Activated CD8-positive, alpha-beta T cell treated with anti-CD3 and anti-CD28 coated beads for 36 hours (primary cell): ENCODE results near the gene BASP1. TPM values are rescaled to one million over a fixed set of nuclear protein-coding genes. Genes with fewer than 3 reads are reported as not detected.

ENCODE experiments used
- ATAC-seq: fragments of 200-7000 bp; cut with Tn5 transposase; one replicate; pipeline ENCODE4 v1.10.0; 2021; ENCODE audit warnings: mild to moderate bottlenecking, moderate library complexity
- CTCF ChIA-PET: fragments of 350-600 bp; sonication (Branson Sonifier 250); formaldehyde crosslinking; loops from one replicate; lab custom pipeline; 2021; ENCODE audit warnings: antibody characterized with exemption; lab: Charles Lee
- POLR2A ChIA-PET: fragments of 350-600 bp; sonication (Branson Sonifier 250); formaldehyde crosslinking; loops from one replicate; lab custom pipeline; 2021; ENCODE audit warnings: antibody characterized with exemption; lab: Charles Lee
- DNase-seq: peaks from one replicate; pipeline ENCODE4 v3.0.0-alpha.2; 2020
- H3K27ac Mint-ChIP-seq: one replicate; pipeline ENCODE4 v1.8.0; 2021; ENCODE audit warnings: mild to moderate bottlenecking, mixed read lengths
- H3K27me3 Mint-ChIP-seq: one replicate; pipeline ENCODE4 v1.8.0; 2021; ENCODE audit warnings: mixed read lengths
- H3K36me3 Mint-ChIP-seq: one replicate; pipeline ENCODE4 v1.8.0; 2021; ENCODE audit warnings: low read depth, mixed read lengths
- H3K4me1 Mint-ChIP-seq: one replicate; pipeline ENCODE4 v1.8.0; 2021; ENCODE audit warnings: low read depth, mixed read lengths
- H3K4me3 Mint-ChIP-seq: one replicate; pipeline ENCODE4 v1.8.0; 2021; ENCODE audit warnings: mild to moderate bottlenecking, moderate library complexity, mixed read lengths
- H3K9me3 Mint-ChIP-seq: one replicate; pipeline ENCODE4 v1.8.0; 2021; ENCODE audit warnings: mixed read lengths
- intact Hi-C: fragments of 100-400 bp; cut with micrococcal nuclease; formaldehyde crosslinking; loops from one replicate; pipeline ENCODE4 v1.10.0; 2022
- total RNA-seq, 2 experiments: library from RNA; stranded (reverse); gene quantifications; one replicate each; pipeline ENCODE4 v1.2.3, GENCODE V29; 2021
- TF ChIP-seq, protein P1 (sequence below): fragments of 200-600 bp; IDR thresholded peaks from one replicate; pipeline ENCODE4 v1.8.0; 2022; ENCODE audit warnings: antibody characterized with exemption, mild to moderate bottlenecking

Gene BASP1
- total RNA-seq, 2 experiments from 2014 or later, result 0.18 to 0.47 TPM

- ATAC-seq, result no peak
- CTCF ChIA-PET, result no interaction called here
- POLR2A ChIA-PET, result no interaction called here
- H3K27me3 Mint-ChIP-seq, result peaks cover 7% of the 10 kb centered on the region
- peaks cover 2% of the 10 kb centered on the region for H3K4me1 Mint-ChIP-seq
- TF ChIP-seq, protein P1, sequence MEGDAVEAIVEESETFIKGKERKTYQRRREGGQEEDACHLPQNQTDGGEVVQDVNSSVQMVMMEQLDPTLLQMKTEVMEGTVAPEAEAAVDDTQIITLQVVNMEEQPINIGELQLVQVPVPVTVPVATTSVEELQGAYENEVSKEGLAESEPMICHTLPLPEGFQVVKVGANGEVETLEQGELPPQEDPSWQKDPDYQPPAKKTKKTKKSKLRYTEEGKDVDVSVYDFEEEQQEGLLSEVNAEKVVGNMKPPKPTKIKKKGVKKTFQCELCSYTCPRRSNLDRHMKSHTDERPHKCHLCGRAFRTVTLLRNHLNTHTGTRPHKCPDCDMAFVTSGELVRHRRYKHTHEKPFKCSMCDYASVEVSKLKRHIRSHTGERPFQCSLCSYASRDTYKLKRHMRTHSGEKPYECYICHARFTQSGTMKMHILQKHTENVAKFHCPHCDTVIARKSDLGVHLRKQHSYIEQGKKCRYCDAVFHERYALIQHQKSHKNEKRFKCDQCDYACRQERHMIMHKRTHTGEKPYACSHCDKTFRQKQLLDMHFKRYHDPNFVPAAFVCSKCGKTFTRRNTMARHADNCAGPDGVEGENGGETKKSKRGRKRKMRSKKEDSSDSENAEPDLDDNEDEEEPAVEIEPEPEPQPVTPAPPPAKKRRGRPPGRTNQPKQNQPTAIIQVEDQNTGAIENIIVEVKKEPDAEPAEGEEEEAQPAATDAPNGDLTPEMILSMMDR, result no peak
- DNase-seq, result no peak
- no peaks in the 10 kb centered on the region for H3K36me3 Mint-ChIP-seq
- no peaks in the 10 kb centered on the region for H3K9me3 Mint-ChIP-seq
- H3K4me3 Mint-ChIP-seq, result no peak overlapping the region
- intact Hi-C loops, result no loop called here
- no peak overlapping the region for H3K27ac Mint-ChIP-seq
Measured at GRCh38 chr5:17229313-17229712, 11.9 kb downstream of the BASP1 start.

GRCh38 chr5:17230191-17230590, 12.8 kb downstream of the BASP1 start:
- peaks cover 2% of the 10 kb centered on the region for H3K4me1 Mint-ChIP-seq
- intact Hi-C loops, result no loop called here
- H3K27me3 Mint-ChIP-seq, result peaks cover 4% of the 10 kb centered on the region
- TF ChIP-seq, protein P1, result no peak
- POLR2A ChIA-PET, result no interaction called here
- H3K27ac Mint-ChIP-seq, result no peak overlapping the region
- ATAC-seq (no peak), DNase-seq (no peak)
- H3K4me3 Mint-ChIP-seq, result no peak overlapping the region
- CTCF ChIA-PET, result no interaction called here
- no peaks in the 10 kb centered on the region for H3K36me3 Mint-ChIP-seq
- H3K9me3 Mint-ChIP-seq, result no peaks in the 10 kb centered on the region

DNA sequence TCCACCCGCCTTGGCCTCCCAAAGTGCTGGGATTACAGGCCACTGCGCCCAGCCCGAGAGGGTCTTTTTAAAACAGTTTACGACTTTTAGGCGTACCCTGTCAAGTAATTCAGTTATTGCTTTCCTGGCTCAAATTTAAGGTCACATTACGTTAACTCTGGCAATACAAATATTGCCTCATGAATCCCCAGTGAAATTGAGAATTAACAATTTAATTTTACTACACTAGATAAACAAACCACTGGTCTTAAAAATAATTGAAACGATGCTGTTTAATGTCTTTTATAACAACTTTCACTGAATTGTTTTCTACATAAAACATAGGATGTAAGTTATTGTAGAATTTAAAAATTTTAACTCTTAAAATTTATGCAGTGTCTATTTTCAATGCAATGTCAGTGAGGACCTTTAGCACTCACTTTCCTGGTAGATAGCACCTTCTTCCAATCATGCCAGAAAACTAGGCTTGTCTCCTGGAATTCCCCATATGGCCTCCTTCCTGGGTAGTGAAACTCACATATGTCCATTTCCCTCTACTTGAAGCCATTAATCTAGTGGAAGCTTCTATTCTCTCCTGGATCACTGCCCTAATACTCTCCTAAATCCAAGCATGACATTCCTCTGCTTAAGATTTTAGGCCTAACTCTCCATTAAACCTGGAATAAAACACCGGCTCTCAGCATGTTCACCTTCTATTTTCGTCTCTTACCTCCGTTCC, 13.5 kb downstream of the BASP1 start:
- no peak overlapping the region for H3K27ac Mint-ChIP-seq
- intact Hi-C loops, result no loop called here
- ChIA-PET POLR2A (no interaction called here), CTCF (no interaction called here)
- H3K27me3 Mint-ChIP-seq, result peaks cover 4% of the 10 kb centered on the region
- no peaks in the 10 kb centered on the region for H3K9me3 Mint-ChIP-seq
- DNase-seq (no peak), ATAC-seq (no peak)
- H3K4me3 Mint-ChIP-seq, result no peak overlapping the region
- H3K36me3 Mint-ChIP-seq, result no peaks in the 10 kb centered on the region
- peaks cover 2% of the 10 kb centered on the region for H3K4me1 Mint-ChIP-seq
- TF ChIP-seq, protein P1, result no peak

- TF ChIP-seq, protein P1, result no peak
- no peak for ATAC-seq
- ChIA-PET CTCF (interaction anchor here (1.4 kb wide), 1 partner anchor 16 kb away, joined by 4 read pairs; no protein-coding TSS in a partner anchor), POLR2A (no interaction called here)
- intact Hi-C loops, result no loop called here
- Mint-ChIP-seq H3K27ac (no peak overlapping the region), H3K9me3 (no peaks in the 10 kb centered on the region), H3K36me3 (no peaks in the 10 kb centered on the region), H3K27me3 (peaks cover 4% of the 10 kb centered on the region), H3K4me3 (no peak overlapping the region), H3K4me1 (peaks cover 2% of the 10 kb centered on the region)
- no peak for DNase-seq
Measured at GRCh38 chr5:17232405-17232804, 15.0 kb downstream of the BASP1 start.

DNA sequence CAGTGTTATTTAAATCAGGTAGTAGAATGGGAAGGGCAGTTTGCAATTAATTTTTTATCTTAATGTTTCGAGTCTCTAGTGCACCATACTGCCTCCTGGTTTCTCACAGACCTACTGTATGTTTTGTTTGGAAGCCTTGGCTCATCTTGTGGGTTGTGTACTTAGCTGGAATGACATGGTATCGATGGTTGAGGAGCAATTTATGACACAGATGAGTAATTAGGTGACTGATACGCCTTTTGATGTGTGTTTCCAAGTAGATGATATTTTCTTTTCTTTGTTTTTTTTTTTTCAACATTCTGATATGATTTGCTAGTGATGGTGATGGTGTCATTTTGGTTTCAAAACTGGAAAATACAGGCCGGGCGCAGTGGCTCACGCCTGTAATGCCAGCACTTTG, 16.1 kb downstream of the BASP1 start:
- TF ChIP-seq, protein P1, result no peak
- H3K4me3 Mint-ChIP-seq, result no peak overlapping the region
- POLR2A ChIA-PET, result interaction anchor here (0.6 kb wide), 1 partner anchor 345 kb away, joined by 3 read pairs; no protein-coding TSS in a partner anchor
- H3K27me3 Mint-ChIP-seq, result peaks cover 3% of the 10 kb centered on the region
- CTCF ChIA-PET, result no interaction called here
- peaks cover 2% of the 10 kb centered on the region for H3K4me1 Mint-ChIP-seq
- no peak for DNase-seq
- no peaks in the 10 kb centered on the region for H3K36me3 Mint-ChIP-seq
- no peaks in the 10 kb centered on the region for H3K9me3 Mint-ChIP-seq
- no peak overlapping the region for H3K27ac Mint-ChIP-seq
- ATAC-seq, result no peak
- intact Hi-C loops, result no loop called here
